ENCODE results near the gene FBXO2.
A peak's percentile ranks its signal among the peaks of the same experiment; 100 is the strongest.
"Not testable (repeated sequence)": the region's sequence is repeated elsewhere in the genome, so short reads cannot be mapped to it uniquely, and the experiment has no call there.

FBXO2 gene

DNA sequence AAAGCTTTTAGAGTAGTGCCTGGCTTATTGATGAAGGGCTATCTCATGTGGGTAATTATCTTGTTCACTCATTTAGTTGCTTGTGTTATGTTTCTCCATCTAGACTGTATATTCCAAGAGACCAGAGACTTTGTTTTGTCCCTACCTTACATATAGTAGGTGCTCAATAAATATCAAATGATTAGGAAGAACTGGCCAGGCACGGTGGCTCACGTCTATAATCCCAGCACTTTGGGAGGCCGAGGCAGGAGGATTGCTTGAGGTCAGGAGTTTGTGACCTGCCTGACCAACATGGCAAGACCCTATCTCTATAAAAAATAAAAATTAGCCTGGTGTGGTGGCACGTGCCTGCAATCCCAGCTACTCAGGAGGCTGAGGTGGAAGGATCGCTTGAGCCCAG, 9.0 kb downstream of the FBXO2 start:
- TF ChIP-seq, protein P1, sequence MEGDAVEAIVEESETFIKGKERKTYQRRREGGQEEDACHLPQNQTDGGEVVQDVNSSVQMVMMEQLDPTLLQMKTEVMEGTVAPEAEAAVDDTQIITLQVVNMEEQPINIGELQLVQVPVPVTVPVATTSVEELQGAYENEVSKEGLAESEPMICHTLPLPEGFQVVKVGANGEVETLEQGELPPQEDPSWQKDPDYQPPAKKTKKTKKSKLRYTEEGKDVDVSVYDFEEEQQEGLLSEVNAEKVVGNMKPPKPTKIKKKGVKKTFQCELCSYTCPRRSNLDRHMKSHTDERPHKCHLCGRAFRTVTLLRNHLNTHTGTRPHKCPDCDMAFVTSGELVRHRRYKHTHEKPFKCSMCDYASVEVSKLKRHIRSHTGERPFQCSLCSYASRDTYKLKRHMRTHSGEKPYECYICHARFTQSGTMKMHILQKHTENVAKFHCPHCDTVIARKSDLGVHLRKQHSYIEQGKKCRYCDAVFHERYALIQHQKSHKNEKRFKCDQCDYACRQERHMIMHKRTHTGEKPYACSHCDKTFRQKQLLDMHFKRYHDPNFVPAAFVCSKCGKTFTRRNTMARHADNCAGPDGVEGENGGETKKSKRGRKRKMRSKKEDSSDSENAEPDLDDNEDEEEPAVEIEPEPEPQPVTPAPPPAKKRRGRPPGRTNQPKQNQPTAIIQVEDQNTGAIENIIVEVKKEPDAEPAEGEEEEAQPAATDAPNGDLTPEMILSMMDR (IDR thresholded peaks at IDR 0.05; ENCODE audit: insufficient read depth, low read length, missing control alignments): no peak
- no peak for DNase-seq (ENCODE audit: low read depth, low spot score)
- no peak overlapping the region for H3K4me3 ChIP-seq (ENCODE audit: low read depth, low read length)
- CTCF ChIA-PET: interaction anchor here (0.6 to 22.2 kb wide), 28 partner anchors 9 to 1158 kb away, joined by 3 to 456 read pairs (median 4); partner anchors contain the start of genes EXOSC10, FBXO2, FBXO6 and MTOR
- POLR2A ChIA-PET: no interaction called here

DNA sequence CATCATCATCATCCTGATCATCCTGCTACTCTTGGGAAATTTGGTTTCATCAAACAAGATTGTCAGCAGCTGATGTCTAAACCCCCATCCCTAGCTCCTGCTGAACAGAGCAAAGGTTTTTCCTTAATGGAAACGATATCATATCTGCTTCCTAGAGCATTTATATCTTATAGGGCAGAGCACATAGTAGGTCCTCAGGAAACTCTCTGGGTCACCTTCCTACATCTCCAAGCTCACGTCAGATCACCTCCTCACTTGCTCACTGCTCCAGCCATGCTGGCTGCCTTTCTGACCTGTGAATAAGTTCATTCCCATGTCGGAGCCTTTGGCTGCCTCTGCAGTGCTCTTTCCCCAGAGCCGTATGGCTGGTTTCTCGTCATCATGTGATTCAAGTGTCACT, 10.4 kb downstream of the FBXO2 start:
- no peak for DNase-seq (ENCODE audit: low read depth, low spot score)
- POLR2A ChIA-PET: interaction anchor here (0.7 kb wide), 1 partner anchor 402 kb away, joined by 3 read pairs; no protein-coding TSS in a partner anchor
- H3K4me3 ChIP-seq (ENCODE audit: low read depth, low read length): no peak overlapping the region
- TF ChIP-seq, protein P1 (IDR thresholded peaks at IDR 0.05; ENCODE audit: insufficient read depth, low read length, missing control alignments): no peak
- CTCF ChIA-PET: interaction anchor here (0.6 to 22.2 kb wide), 23 partner anchors 8 to 607 kb away, joined by 3 to 456 read pairs (median 7); partner anchors contain the start of genes DISP3, EXOSC10, FBXO2 and UBIAD1

DNA sequence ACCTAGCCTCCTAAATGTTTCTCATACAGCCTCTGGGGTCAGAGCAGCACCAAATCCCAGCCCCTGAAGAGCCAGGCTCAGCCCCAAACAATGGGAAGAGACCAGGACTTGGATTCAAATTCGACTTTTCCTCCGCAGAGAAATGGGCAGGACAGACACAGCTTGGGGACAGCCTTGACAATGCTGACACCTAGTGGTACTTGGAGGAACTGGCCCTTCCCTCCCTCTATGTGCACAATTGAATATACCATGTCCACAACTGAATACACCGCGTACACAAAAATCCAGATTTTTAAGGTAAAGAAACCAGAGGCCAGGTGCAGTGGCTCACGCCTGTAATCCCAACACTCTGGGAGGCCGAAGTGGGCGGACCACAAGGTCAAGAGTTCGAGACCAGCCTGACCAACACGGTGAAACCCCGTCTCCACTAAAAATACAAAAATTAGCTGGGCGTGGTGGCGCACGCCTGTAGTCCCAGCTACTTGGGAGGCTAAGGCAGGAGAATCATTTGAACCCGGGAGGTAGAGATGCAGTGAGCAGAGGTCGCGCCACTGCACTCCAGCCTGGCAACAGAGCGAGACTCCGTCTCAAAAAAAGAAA, 11.7 kb downstream of the FBXO2 start:
- POLR2A ChIA-PET; H3K4me3 ChIP-seq (ENCODE audit: low read depth, low read length); DNase-seq (ENCODE audit: low read depth, low spot score): not testable (repeated sequence)
- CTCF ChIA-PET: interaction anchor here (0.7 to 22.2 kb wide), 39 partner anchors 9 to 611 kb away, joined by 3 to 456 read pairs (median 3); partner anchors contain the start of genes DISP3, EXOSC10, FBXO2 and FBXO6
- TF ChIP-seq, protein P1 (IDR thresholded peaks at IDR 0.05; ENCODE audit: insufficient read depth, low read length, missing control alignments): peak; percentile 96

DNA sequence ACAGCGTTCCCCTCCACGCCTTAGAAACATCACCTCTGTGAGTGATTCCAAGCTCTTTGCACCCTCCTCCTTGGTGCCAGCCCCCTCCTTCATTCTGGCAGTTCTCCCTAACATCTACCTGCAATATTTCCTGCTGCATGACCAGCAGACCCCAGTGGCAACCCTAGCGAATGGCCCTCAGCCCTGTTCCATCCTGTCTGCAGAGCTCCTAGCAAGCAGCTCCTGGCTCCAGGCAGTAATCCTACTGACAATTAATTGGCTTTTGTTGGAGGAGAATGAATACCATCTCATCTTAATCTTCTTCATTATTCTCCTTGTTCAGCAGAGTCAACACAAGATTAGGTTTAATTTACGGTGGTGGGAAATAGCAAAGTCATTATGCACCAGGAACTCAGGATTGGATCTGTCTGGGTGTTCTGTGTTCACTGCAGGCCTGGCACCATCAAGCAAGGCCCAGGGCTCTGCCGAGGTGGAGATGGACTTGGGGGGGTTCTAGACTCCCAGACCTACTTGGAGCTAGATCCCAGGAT, 12.4 kb downstream of the FBXO2 start:
- CTCF ChIA-PET: interaction anchor here (0.7 to 22.2 kb wide), 32 partner anchors 9 to 611 kb away, joined by 3 to 456 read pairs (median 4); partner anchors contain the start of genes FBXO2, FBXO6, MTOR and UBIAD1
- POLR2A ChIA-PET: no interaction called here
- TF ChIP-seq, protein P1 (IDR thresholded peaks at IDR 0.05; ENCODE audit: insufficient read depth, low read length, missing control alignments): no peak
- H3K4me3 ChIP-seq (ENCODE audit: low read depth, low read length): no peak overlapping the region
- DNase-seq (ENCODE audit: low read depth, low spot score): no peak

DNA sequence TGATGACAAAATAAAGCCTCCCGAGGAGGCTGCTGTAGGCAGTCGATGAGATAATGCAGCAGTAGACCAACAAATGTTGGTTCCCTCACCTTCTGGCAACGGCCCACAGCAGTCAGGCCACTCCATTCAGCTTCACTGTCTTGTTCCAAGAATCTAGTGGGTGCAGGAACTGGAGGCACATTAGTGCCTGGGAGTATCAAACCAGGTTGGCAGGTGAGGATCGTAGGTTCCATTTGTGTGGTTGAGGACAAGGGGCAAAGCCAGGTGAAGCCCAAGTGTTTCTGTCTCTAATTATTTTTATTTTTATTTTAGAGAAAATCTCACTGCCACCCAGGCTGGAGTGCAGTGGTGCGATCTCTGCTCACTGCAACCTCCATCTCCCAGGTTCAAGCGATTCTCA, 13.3 kb downstream of the FBXO2 start:
- no peak overlapping the region for H3K4me3 ChIP-seq (ENCODE audit: low read depth, low read length)
- DNase-seq (ENCODE audit: low read depth, low spot score): no peak
- POLR2A ChIA-PET: no interaction called here
- CTCF ChIA-PET: interaction anchor here (0.9 to 22.2 kb wide), 12 partner anchors 8 to 610 kb away, joined by 3 to 456 read pairs (median 14); partner anchors contain the start of genes FBXO2 and MTOR
- TF ChIP-seq, protein P1 (IDR thresholded peaks at IDR 0.05; ENCODE audit: insufficient read depth, low read length, missing control alignments): no peak

DNA sequence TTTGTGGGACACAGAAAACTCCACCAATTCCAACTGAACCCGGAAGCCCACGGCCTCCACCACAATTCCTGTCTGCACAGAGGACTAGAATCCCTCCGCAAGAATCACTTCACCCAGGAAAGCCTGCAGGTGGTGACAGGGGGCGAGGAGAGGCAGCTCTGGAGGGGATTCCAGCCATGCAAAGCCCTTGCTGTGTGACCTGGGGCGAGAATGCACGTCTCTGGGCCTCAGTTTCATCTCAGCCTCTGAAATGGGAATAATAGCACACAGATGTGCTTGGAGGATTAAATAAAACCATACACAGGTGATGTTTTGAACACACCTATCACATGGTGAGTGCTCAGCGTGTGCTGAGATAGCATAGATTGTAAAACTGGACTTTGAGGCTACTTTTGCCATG, 14.1 kb downstream of the FBXO2 start:
- H3K4me3 ChIP-seq (ENCODE audit: low read depth, low read length): no peak overlapping the region
- ChIA-PET POLR2A (no interaction called here), CTCF (interaction anchor here (2.0 to 22.2 kb wide), 4 partner anchors 12 to 604 kb away, joined by 5 to 456 read pairs (median 177); partner anchors contain the start of gene FBXO2)
- no peak for DNase-seq (ENCODE audit: low read depth, low spot score)
- TF ChIP-seq, protein P1 (IDR thresholded peaks at IDR 0.05; ENCODE audit: insufficient read depth, low read length, missing control alignments): no peak

Measured in AG04449 (cell line).